ENCODE measurements around the gene C1QTNF2.
"Not testable (repeated sequence)": the region's sequence is repeated elsewhere in the genome, so short reads cannot be mapped to it uniquely, and the experiment has no call there.

Gene C1QTNF2

GRCh38 chr5:160341309-160341870, 29.0 kb downstream of the C1QTNF2 start:
- DNase-seq (ENCODE audit: low read depth in 2 of 2), result no peak

- not testable (repeated sequence) for DNase-seq (ENCODE audit: low read depth in 2 of 2)
These were observed 29.9 kb downstream of the C1QTNF2 start for GRCh38 chr5:160340513-160340912.

GRCh38 chr5:160339406-160340130, 30.9 kb downstream of the C1QTNF2 start:
- no peak for DNase-seq (ENCODE audit: low read depth in 2 of 2)

- DNase-seq (ENCODE audit: low read depth in 2 of 2), result not testable (repeated sequence)
These were observed 35.7 kb downstream of the C1QTNF2 start for GRCh38 chr5:160334716-160335115.

- DNase-seq (ENCODE audit: low read depth in 2 of 2), result no peak
These were observed 36.7 kb downstream of the C1QTNF2 start for GRCh38 chr5:160333721-160334120.

- no peak for DNase-seq (ENCODE audit: low read depth in 2 of 2)
These were observed 40.2 kb downstream of the C1QTNF2 start for GRCh38 chr5:160330212-160330611.

- no peak for DNase-seq (ENCODE audit: low read depth in 2 of 2)
These were observed 42.6 kb downstream of the C1QTNF2 start for GRCh38 chr5:160327818-160328217.

- DNase-seq (ENCODE audit: low read depth in 2 of 2), result no peak
These were observed 43.4 kb downstream of the C1QTNF2 start for GRCh38 chr5:160326981-160327380.

GRCh38 chr5:160325716-160326115, 44.7 kb downstream of the C1QTNF2 start:
- DNase-seq (ENCODE audit: low read depth in 2 of 2), result no peak

GRCh38 chr5:160324886-160325285, 45.5 kb downstream of the C1QTNF2 start:
- no peak for DNase-seq (ENCODE audit: low read depth in 2 of 2)

- DNase-seq (ENCODE audit: low read depth in 2 of 2), result no peak
These were observed 52.0 kb downstream of the C1QTNF2 start for GRCh38 chr5:160318409-160318808.

GRCh38 chr5:160317434-160317833, 53.0 kb downstream of the C1QTNF2 start:
- no peak for DNase-seq (ENCODE audit: low read depth in 2 of 2)

GRCh38 chr5:160315968-160316367, 54.5 kb downstream of the C1QTNF2 start:
- DNase-seq (ENCODE audit: low read depth in 2 of 2), result no peak

- no peak for DNase-seq (ENCODE audit: low read depth in 2 of 2)
These were observed 57.3 kb downstream of the C1QTNF2 start for GRCh38 chr5:160312960-160313727.

GRCh38 chr5:160312134-160312959, 58.1 kb downstream of the C1QTNF2 start, which contains the start of gene CCNJL:
Gene CCNJL (minus strand): TSS chr5:160312564. CDS start chr5:160311923, 641 bp downstream.
- DNase-seq (ENCODE audit: low read depth in 2 of 2), result no peak

- DNase-seq (ENCODE audit: low read depth in 2 of 2), result no peak
These were observed 58.8 kb downstream of the C1QTNF2 start for GRCh38 chr5:160311491-160312133.

- no peak for DNase-seq (ENCODE audit: low read depth in 2 of 2)
These were observed 59.7 kb downstream of the C1QTNF2 start for GRCh38 chr5:160310552-160311295.

GRCh38 chr5:160310140-160310539, 60.3 kb downstream of the C1QTNF2 start:
- no peak for DNase-seq (ENCODE audit: low read depth in 2 of 2)

GRCh38 chr5:160306696-160307095, 63.7 kb downstream of the C1QTNF2 start:
- DNase-seq (ENCODE audit: low read depth in 2 of 2), result no peak

GRCh38 chr5:160305319-160305718, 65.1 kb downstream of the C1QTNF2 start:
- DNase-seq (ENCODE audit: low read depth in 2 of 2), result no peak

- no peak for DNase-seq (ENCODE audit: low read depth in 2 of 2)
These were observed 66.7 kb downstream of the C1QTNF2 start for GRCh38 chr5:160303690-160304089.

All from stimulated activated CD8-positive, alpha-beta memory T cell treated with anti-CD3 and anti-CD28 coated beads, Interleukin-2, amount 100 ng/mL, for 48 hours (primary cell).